Ovary (tissue), 3 donors: Measurements from ENCODE around the gene ARHGAP1.
"Not testable (repeated sequence)": the region's sequence is repeated elsewhere in the genome, so short reads cannot be mapped to it uniquely, and the experiment has no call there.

Source experiments
- CTCF ChIP-seq, 3 donors: fragments of 450-650 bp in 2 of 3; fragments of 200-600 bp in 1 of 3; IDR thresholded peaks; one replicate each; pipeline versions ENCODE4 v1.5.1 to v1.8.0; 2016 to 2022; ENCODE audit warnings: antibody characterized with exemption in 3 of 3, mild to moderate bottlenecking in 1 of 3
- EP300 ChIP-seq: sonication (generic); formaldehyde crosslinking; IDR thresholded peaks from one replicate; pipeline ENCODE4 v1.6.1; 2017; ENCODE audit warnings: antibody characterized with exemption
- POLR2A ChIP-seq: fragments of 450-650 bp; IDR thresholded peaks from one replicate; pipeline ENCODE4 v1.6.1; 2017; ENCODE audit warnings: antibody characterized with exemption, mild to moderate bottlenecking, moderate library complexity
- donor health status: DM: no; HTN: no; CAD: no.

GRCh38 chr11:46709351-46709750, 8.9 kb upstream of the ARHGAP1 start:
- TF ChIP-seq CTCF (IDR thresholded peaks at IDR 0.05); EP300; POLR2A: not testable (repeated sequence)
